ENCODE measurements around the gene RAB27A.

- TF ChIP-seq CTCF (IDR thresholded peaks at IDR 0.05; ENCODE audit: low read depth, low read length, poor library complexity, severe bottlenecking) (no peak), EZH2phosphoT487 (IDR thresholded peaks at IDR 0.05; ENCODE audit: borderline replicate concordance, low read length) (no peak)
Measured at GRCh38 chr15:55284426-55284825, 5.2 kb downstream of the RAB27A start.
